OCI-LY7 (cell line): Measurements from ENCODE around the gene ATG16L2. TPM values are rescaled to one million over a fixed set of nuclear protein-coding genes. Genes with fewer than 3 reads are reported as not detected.

ENCODE experiments used
- BruUV-seq: library from RNA; stranded (reverse); fragments of 400-500 nt; replicated peaks from 2 replicates; lab custom pipeline; 2021; lab: Mats Ljungman, UMichigan
- CTCF ChIA-PET: fragments of 300-600 bp; sonication (Branson Sonifier 250); formaldehyde crosslinking; loops from one replicate; lab custom pipeline; 2022; ENCODE audit warnings: antibody characterized with exemption; ENCODE audit not compliant: unreplicated experiment; lab: Charles Lee
- POLR2A ChIA-PET: fragments of 300-600 bp; sonication (Branson Sonifier 250); formaldehyde crosslinking; loops from one replicate; lab custom pipeline; 2022; ENCODE audit warnings: antibody characterized with exemption; lab: Charles Lee
- DNase-seq: peaks from one replicate; pipeline ENCODE4 v3.0.0-alpha.2; 2015; ENCODE audit warnings: low spot score
- H2AFZ ChIP-seq: fragments of 200-600 bp; sonication (generic), shearing (Covaris generic); 2 replicates; pipeline ENCODE4 v1.6.1; 2014; ENCODE audit warnings: mild to moderate bottlenecking, antibody characterized with exemption, low read length, moderate library complexity
- H3K27ac ChIP-seq: fragments of 200-600 bp; sonication (generic); 2 replicates; pipeline ENCODE4 v1.5.1; 2014; ENCODE audit warnings: mixed run types, low read depth, mild to moderate bottlenecking, moderate library complexity, low read length, inconsistent platforms; ENCODE audit not compliant: poor library complexity, severe bottlenecking
- H3K36me3 ChIP-seq: fragments of 200-600 bp; sonication (generic); 2 replicates; pipeline ENCODE4 v1.6.1; 2014; ENCODE audit warnings: mild to moderate bottlenecking, antibody characterized with exemption, low read length, moderate library complexity, mixed read lengths; ENCODE audit not compliant: insufficient read depth
- H3K4me1 ChIP-seq: fragments of 200-600 bp; sonication (generic); 2 replicates; pipeline ENCODE4 v1.5.1; 2014; ENCODE audit warnings: mild to moderate bottlenecking, low read length; ENCODE audit not compliant: insufficient read depth, poor library complexity, severe bottlenecking
- H3K4me2 ChIP-seq: fragments of 200-600 bp; sonication (generic); 2 replicates; pipeline ENCODE4 v1.6.1; 2014; ENCODE audit warnings: mild to moderate bottlenecking, low read length
- H3K4me3 ChIP-seq: fragments of 200-600 bp; sonication (generic); 2 replicates; pipeline ENCODE4 v1.5.1; 2014; ENCODE audit warnings: mild to moderate bottlenecking, low read depth, low read length; ENCODE audit not compliant: poor library complexity, severe bottlenecking
- H3K79me2 ChIP-seq: fragments of 200-600 bp; sonication (generic); 2 replicates; pipeline ENCODE4 v1.6.1; 2016; ENCODE audit warnings: low read depth, mild to moderate bottlenecking, low read length, moderate library complexity, mixed read lengths; ENCODE audit not compliant: insufficient read depth
- H3K9me2 ChIP-seq: fragments of 200-600 bp; sonication (generic); 2 replicates; pipeline ENCODE4 v1.6.1; 2016; ENCODE audit warnings: mild to moderate bottlenecking, low read length, mixed read lengths; ENCODE audit not compliant: insufficient read depth
- H3K9me3 ChIP-seq: fragments of 200-600 bp; sonication (generic); 2 replicates; pipeline ENCODE4 v1.6.1; 2014; ENCODE audit warnings: mild to moderate bottlenecking, mixed run types, low read length, mixed read lengths
- H4K20me1 ChIP-seq: fragments of 200-600 bp; sonication (generic); 2 replicates; pipeline ENCODE4 v1.6.1; 2014; ENCODE audit warnings: mild to moderate bottlenecking, antibody characterized with exemption, low read length, moderate library complexity, mixed read lengths; ENCODE audit not compliant: insufficient read depth
- CTCF ChIP-seq: fragments of 200-600 bp; sonication (generic); conservative IDR thresholded peaks from 2 replicates; pipeline ENCODE4 v1.5.1; 2014; ENCODE audit warnings: mild to moderate bottlenecking, antibody characterized with exemption, low read length, moderate library complexity, mixed read lengths
- EZH2phosphoT487 ChIP-seq: fragments of 200-600 bp; sonication (generic); IDR thresholded peaks from 2 replicates; pipeline ENCODE4 v1.6.1; 2018; ENCODE audit warnings: low read depth, borderline replicate concordance, mild to moderate bottlenecking, mixed run types, antibody characterized with exemption, low read length, moderate library complexity, mixed read lengths
- intact Hi-C: fragments of 100-400 bp; cut with micrococcal nuclease; formaldehyde crosslinking; loops from one replicate; pipeline ENCODE4 v1.10.0; 2022; ENCODE audit not compliant: unreplicated experiment
- microRNA-seq: library from miRNA; unstranded; fragments of <30 nt; microRNA quantifications from one replicate; pipeline ENCODE4 v1.2.0, GENCODE V29; 2022; ENCODE audit warnings: borderline replicate concordance
- small RNA-seq: library from RNA; depleted of rRNA; stranded (forward); fragments of <200 nt; gene quantifications from one replicate; pipeline ENCODE3, GENCODE V24; 2014
- total RNA-seq, 2 experiments: library from RNA; depleted of rRNA in 1 of 2; stranded (reverse); fragments of >200 nt in 1 of 2; shearing (Covaris generic) in 1 of 2; gene quantifications; 2 replicates each; pipeline ENCODE4 v1.2.3, GENCODE V29; 2014 to 2022

Gene ATG16L2
- total RNA-seq, 2 experiments from 2014 or later = 103 to 108 TPM

- no peak overlapping the region for H2AFZ ChIP-seq
- ChIA-PET POLR2A (no interaction called here), CTCF (no interaction called here)
- no peak for TF ChIP-seq CTCF
- TF ChIP-seq EZH2phosphoT487 = no peak
- H3K79me2 ChIP-seq = peaks cover 13% of the 10 kb centered on the region; the same call in 1 of the 2 replicates
- H3K9me2 ChIP-seq = no peaks in the 10 kb centered on the region
- H3K27ac ChIP-seq = no peak overlapping the region
- no peak overlapping the region for H3K4me3 ChIP-seq
- no TSS peak for BruUV-seq
- intact Hi-C loops = no loop called here
- H3K36me3 ChIP-seq = peaks cover 96% of the 10 kb centered on the region
- H4K20me1 ChIP-seq = no peaks in the 10 kb centered on the region
- no peak for DNase-seq
- no peak overlapping the region for H3K4me2 ChIP-seq
- no peaks in the 10 kb centered on the region for H3K9me3 ChIP-seq
- H3K4me1 ChIP-seq = no peaks in the 10 kb centered on the region
Observed at GRCh38 chr11:72876147-72876546, 61.9 kb downstream of the ATG16L2 start.

Small RNA genes lying within 50 kb of the gene (microRNA-seq; reads per million reads assigned to microRNA genes)
- not detected for gene MIR4692

Small RNA genes lying within 50 kb of the gene (small RNA-seq; reads per million reads assigned to genes)
- gene MIR4692 = not detected
- not detected for gene RF00019
- not detected for gene RNU6-672P

Other genes starting within 250 kb of the ATG16L2 start
- not detected in 2 replicates for gene PDE2A, start 140.0 kb upstream of the ATG16L2 start, total RNA-seq (2014; rRNA removed; shearing (Covaris generic))
- 0.68 TPM in 1 of 2 replicates, not detected in the other for gene PDE2A, start 140.0 kb upstream of the ATG16L2 start, total RNA-seq (2022)
- gene ARAP1, start 62.0 kb upstream of the ATG16L2 start, total RNA-seq (2014; rRNA removed; shearing (Covaris generic)) = 61.3 and 65.6 TPM in 2 replicates
- gene ARAP1, start 62.0 kb upstream of the ATG16L2 start, total RNA-seq (2022) = 96.9 and 106 TPM in 2 replicates
- 8.1 and 12.9 TPM in 2 replicates for gene STARD10, start 20.4 kb upstream of the ATG16L2 start, total RNA-seq (2014; rRNA removed; shearing (Covaris generic))
- 10.4 and 12.1 TPM in 2 replicates for gene STARD10, start 20.4 kb upstream of the ATG16L2 start, total RNA-seq (2022)